Measurements from ENCODE around the gene OPRD1. TPM values are rescaled to one million over a fixed set of nuclear protein-coding genes. Genes with fewer than 3 reads are reported as not detected.
A peak's percentile ranks its signal among the peaks of the same experiment; 100 is the strongest.
"Not testable (repeated sequence)": the region's sequence is repeated elsewhere in the genome, so short reads cannot be mapped to it uniquely, and the experiment has no call there.

Gene OPRD1
- polyA plus RNA-seq, 1 donor = 1.5 TPM

DNA sequence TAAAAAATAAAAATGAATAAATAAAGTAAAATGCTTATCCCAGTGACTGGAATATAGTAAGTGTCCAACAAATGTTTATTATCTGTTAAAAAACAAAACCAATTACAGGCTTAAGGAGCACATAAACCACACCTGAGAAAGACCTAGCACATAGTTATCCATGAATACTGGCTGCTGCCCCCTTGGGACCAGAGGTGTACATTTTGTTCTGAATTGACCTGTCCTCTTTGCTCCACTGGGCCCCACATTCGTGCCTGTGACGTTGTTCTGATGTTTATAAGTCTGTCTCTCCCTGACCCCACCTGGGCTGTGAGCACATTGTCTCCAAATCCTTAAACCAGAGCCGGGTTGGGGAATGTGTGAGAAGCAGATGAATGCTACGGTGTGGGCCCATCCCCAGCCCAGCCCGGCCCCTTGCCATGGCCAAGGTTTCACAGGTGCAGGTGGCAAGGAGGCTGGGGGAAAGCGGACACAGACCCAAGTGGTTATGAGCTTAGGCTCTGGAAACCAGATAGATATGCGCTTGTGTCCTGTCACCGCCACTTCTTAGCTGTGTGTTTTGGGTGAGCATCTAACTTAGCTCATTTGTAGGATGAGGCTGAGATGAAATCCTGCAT lies 29.1 kb downstream of the OPRD1 start:
- no peaks in the 10 kb centered on the region for H3K9me3 ChIP-seq (ENCODE audit: control insufficient read depth, low read depth, low read length)
- no peaks in the 10 kb centered on the region for H3K27me3 ChIP-seq (ENCODE audit: control insufficient read depth, insufficient read depth, low read length)
- no peak overlapping the region for H3K27ac ChIP-seq (ENCODE audit: low read length)
- WGBS (ENCODE audit: insufficient coverage, low lambda C conversion rate) = no CpG with 5 or more reads among the region's 8 CpGs
- no peak overlapping the region for H3K4me3 ChIP-seq (ENCODE audit: low read length)
- H3K36me3 ChIP-seq (ENCODE audit: control insufficient read depth, insufficient read depth, low read length) = no peaks in the 10 kb centered on the region
- no peaks in the 10 kb centered on the region for H3K4me1 ChIP-seq (ENCODE audit: control insufficient read depth, insufficient read depth, low read length)
- no peak for DNase-seq

DNA sequence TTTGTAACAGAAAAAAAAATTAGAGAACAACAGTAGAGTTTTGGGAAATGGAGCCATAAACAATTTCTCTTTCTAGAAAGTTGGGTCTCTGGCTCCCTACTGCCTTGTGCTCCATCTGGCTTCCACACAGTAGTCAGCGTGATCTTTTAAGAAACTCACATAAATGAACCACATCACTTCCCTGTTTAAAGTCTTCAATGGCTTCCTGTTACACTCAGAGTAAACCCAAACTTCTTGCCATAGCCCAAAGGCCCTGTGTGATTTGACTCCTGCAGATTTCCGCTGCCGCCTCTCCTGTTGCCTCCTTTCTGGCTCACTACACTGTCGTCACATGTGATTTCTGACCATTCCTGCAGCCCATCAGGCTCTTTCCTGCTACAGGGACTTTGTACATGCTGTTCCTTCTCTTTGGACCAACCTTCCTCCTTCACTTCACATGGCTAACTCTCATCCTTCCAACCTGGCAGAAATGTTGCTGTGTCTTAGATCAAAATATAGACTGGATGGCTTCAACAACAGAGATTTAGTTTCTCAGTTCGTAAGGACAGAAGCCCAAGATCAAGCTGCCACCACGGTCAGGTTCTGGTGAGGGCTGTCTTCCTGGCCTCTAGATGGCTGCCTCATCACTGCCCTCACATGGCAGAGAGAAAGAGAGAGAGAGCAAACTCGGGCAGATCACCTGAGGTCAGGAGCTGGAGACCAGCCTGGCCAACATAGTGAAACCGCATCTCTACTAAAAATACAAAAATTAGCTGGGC lies 34.0 kb downstream of the OPRD1 start:
- no peaks in the 10 kb centered on the region for H3K4me1 ChIP-seq (ENCODE audit: control insufficient read depth, insufficient read depth, low read length)
- no peaks in the 10 kb centered on the region for H3K36me3 ChIP-seq (ENCODE audit: control insufficient read depth, insufficient read depth, low read length)
- H3K27ac ChIP-seq (ENCODE audit: low read length) = no peak overlapping the region
- WGBS (ENCODE audit: insufficient coverage, low lambda C conversion rate) = no CpG with 5 or more reads among the region's 8 CpGs
- H3K4me3 ChIP-seq (ENCODE audit: low read length) = no peak overlapping the region
- no peaks in the 10 kb centered on the region for H3K27me3 ChIP-seq (ENCODE audit: control insufficient read depth, insufficient read depth, low read length)
- H3K9me3 ChIP-seq (ENCODE audit: control insufficient read depth, low read depth, low read length) = no peaks in the 10 kb centered on the region
- no peak for DNase-seq

DNA sequence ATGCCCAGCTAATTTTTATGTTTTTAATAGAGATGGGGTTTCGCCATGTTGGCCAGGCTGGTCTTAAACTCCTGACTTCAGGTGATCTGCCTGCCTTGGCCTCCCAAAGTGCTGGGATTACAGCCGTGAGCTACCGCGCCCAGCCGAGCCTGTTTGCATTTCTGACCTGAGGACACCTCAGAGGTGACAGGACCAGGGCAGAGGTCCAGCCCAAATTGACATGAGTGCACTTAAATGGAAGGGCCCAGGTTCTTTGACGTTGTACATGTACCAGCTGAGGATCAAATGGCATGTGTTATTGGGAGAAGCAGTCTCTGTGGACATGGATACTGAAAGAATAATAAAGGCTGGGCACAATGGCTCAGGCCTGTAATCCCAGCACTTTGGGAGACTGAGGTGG lies 35.2 kb downstream of the OPRD1 start:
- no CpG with 5 or more reads among the region's 6 CpGs for whole genome bisulfite sequencing (ENCODE audit: insufficient coverage, low lambda C conversion rate)
- not testable (repeated sequence) for H3K27me3 ChIP-seq (ENCODE audit: control insufficient read depth, insufficient read depth, low read length); H3K36me3 ChIP-seq (ENCODE audit: control insufficient read depth, insufficient read depth, low read length); H3K27ac ChIP-seq (ENCODE audit: low read length); H3K9me3 ChIP-seq (ENCODE audit: control insufficient read depth, low read depth, low read length); DNase-seq; H3K4me3 ChIP-seq (ENCODE audit: low read length); H3K4me1 ChIP-seq (ENCODE audit: control insufficient read depth, insufficient read depth, low read length)

DNA sequence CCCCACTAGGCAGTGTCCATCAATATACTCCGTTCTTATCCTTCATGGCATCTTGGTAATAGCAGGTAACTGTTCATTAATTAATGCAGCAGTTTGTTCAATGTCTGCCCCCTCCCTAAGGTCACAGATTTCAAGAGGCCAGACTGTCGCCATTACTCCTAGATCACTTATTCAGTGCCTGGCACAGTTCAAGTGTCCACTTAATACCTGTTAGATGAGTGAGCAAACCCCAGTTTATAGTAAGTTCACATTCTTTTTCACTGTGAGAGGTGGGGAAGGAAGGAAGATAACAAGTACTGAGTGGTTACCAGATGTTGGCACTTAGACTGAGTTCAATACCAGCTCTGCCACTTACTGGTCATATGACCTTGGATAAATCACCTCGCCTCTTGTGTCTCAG lies 36.4 kb downstream of the OPRD1 start:
- no peak overlapping the region for H3K4me3 ChIP-seq (ENCODE audit: low read length)
- no peaks in the 10 kb centered on the region for H3K4me1 ChIP-seq (ENCODE audit: control insufficient read depth, insufficient read depth, low read length)
- no peaks in the 10 kb centered on the region for H3K36me3 ChIP-seq (ENCODE audit: control insufficient read depth, insufficient read depth, low read length)
- no peaks in the 10 kb centered on the region for H3K9me3 ChIP-seq (ENCODE audit: control insufficient read depth, low read depth, low read length)
- no peak for DNase-seq
- WGBS (ENCODE audit: insufficient coverage, low lambda C conversion rate) = no CpG with 5 or more reads among the region's 3 CpGs
- no peak overlapping the region for H3K27ac ChIP-seq (ENCODE audit: low read length)
- no peaks in the 10 kb centered on the region for H3K27me3 ChIP-seq (ENCODE audit: control insufficient read depth, insufficient read depth, low read length)

DNA sequence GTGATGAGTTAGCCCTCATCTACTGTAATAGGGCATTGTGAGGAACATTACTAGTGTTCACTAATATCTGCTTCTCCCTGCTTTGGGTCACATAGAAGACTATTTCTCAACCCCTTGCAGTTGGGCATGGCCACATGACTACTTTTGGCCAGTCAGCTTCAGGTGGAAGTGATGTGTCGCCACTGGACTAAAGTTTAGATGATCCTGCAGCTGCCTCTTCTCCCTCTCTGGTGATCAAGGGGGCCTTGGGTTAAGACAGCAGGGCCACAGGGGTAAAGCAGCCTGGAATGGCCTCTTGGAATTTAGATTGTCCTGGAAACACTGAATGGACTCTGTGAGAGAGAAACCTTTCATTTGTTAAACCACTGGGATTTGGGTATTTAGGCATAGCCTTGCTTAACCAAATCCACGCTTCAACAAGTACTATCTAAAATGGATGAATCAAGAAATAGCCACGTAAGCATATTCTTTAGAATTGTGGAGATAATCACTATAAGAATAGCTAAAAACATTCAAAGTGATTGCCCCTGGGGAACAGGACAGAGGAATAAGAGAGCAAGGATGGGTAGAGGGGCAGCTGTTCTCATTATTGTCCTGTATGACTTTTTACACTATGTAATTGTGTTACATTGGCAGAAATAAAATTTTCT lies 41.2 kb downstream of the OPRD1 start:
- 93% methylated on average over 2 of the region's 3 CpGs for WGBS (ENCODE audit: insufficient coverage, low lambda C conversion rate)
- DNase-seq = no peak

DNA sequence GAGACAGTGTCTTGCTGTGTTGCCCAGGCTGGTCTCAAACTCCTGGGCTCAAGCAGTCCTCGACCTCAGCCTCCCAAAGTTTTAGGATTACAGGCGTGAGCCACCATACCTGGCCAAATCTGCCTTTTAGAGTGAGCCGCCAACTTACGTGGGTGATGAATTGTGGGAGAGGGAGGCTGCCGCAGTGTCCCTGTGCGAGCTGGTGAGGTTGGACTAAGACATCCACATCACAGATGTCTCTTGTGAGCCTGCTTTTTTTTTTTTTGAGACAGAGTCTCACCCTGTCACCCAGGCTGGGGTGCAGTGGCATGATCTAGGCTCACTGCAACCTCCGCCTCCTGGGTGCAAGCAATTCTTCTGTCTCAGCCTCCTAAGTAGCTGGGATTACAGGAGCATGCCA lies 42.4 kb downstream of the OPRD1 start:
- not testable (repeated sequence) for H3K9me3 ChIP-seq (ENCODE audit: control insufficient read depth, low read depth, low read length); DNase-seq; H3K27ac ChIP-seq (ENCODE audit: low read length); H3K36me3 ChIP-seq (ENCODE audit: control insufficient read depth, insufficient read depth, low read length); H3K4me1 ChIP-seq (ENCODE audit: control insufficient read depth, insufficient read depth, low read length); H3K4me3 ChIP-seq (ENCODE audit: low read length); H3K27me3 ChIP-seq (ENCODE audit: control insufficient read depth, insufficient read depth, low read length)
- no CpG with 5 or more reads among the region's 7 CpGs for WGBS (ENCODE audit: insufficient coverage, low lambda C conversion rate)

More for the DNA sequence above, 41.2 kb downstream of the OPRD1 start:
- no peaks in the 10 kb centered on the region for H3K27me3 ChIP-seq (ENCODE audit: control insufficient read depth, insufficient read depth, low read length)
- H3K36me3 ChIP-seq (ENCODE audit: control insufficient read depth, insufficient read depth, low read length) = no peaks in the 10 kb centered on the region
- H3K27ac ChIP-seq (ENCODE audit: low read length) = no peak overlapping the region
- H3K9me3 ChIP-seq (ENCODE audit: control insufficient read depth, low read depth, low read length) = no peaks in the 10 kb centered on the region
- H3K4me1 ChIP-seq (ENCODE audit: control insufficient read depth, insufficient read depth, low read length) = no peaks in the 10 kb centered on the region
- H3K4me3 ChIP-seq (ENCODE audit: low read length) = no peak overlapping the region

DNA sequence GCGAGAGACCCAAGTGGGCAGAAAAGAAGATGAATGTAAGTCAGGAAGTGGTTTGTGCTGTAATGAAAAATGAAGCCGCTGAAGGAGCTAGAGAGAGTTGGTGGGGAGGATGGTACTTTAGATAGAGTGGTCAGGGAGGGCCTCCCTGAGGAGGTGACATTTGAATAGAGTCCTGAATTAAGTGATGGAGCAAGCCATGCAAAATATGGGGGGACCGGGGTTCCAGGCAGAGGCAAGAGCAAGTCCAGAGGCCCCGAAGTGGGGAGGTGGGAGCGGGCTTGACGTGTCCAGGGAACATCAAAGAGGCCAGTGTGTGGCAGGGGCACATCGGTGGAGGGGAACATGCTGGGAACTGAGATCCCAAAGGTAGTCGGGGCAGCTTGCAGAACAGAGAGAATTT lies 43.1 kb downstream of the OPRD1 start:
- H3K27ac ChIP-seq (ENCODE audit: low read length) = no peak overlapping the region
- no peaks in the 10 kb centered on the region for H3K36me3 ChIP-seq (ENCODE audit: control insufficient read depth, insufficient read depth, low read length)
- no peaks in the 10 kb centered on the region for H3K27me3 ChIP-seq (ENCODE audit: control insufficient read depth, insufficient read depth, low read length)
- 100% methylated on average over 1 of the region's 8 CpGs for WGBS (ENCODE audit: insufficient coverage, low lambda C conversion rate)
- no peak overlapping the region for H3K4me3 ChIP-seq (ENCODE audit: low read length)
- no peak for DNase-seq
- H3K9me3 ChIP-seq (ENCODE audit: control insufficient read depth, low read depth, low read length) = no peaks in the 10 kb centered on the region
- peaks cover 5% of the 10 kb centered on the region for H3K4me1 ChIP-seq (ENCODE audit: control insufficient read depth, insufficient read depth, low read length)

DNA sequence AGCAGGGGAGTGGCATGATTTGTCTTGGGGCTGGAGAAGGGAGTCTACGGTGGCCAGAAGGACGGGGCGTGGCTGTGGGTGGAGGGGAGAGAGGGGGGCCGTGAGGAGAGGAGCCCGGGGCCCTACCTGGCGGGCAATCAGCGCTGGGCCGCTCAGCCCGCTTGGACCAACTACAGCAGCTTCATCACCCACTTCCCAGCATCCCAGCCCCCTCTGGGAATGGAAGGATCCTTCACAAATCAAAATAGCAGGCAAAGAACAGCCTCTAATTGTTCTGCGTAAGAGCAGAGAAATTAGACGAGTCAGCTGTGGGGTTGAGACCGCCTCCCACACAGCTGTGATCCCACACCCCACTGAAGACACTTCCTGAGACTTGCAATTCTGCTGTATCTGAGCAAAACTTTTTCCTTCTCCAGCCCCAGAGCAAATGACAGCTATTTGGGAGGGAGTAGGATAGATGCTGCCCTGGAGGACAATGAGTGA lies 43.5 kb downstream of the OPRD1 start:
- peaks cover 5% of the 10 kb centered on the region for H3K4me1 ChIP-seq (ENCODE audit: control insufficient read depth, insufficient read depth, low read length)
- no peak for DNase-seq
- H3K27ac ChIP-seq (ENCODE audit: low read length) = no peak overlapping the region
- no peaks in the 10 kb centered on the region for H3K36me3 ChIP-seq (ENCODE audit: control insufficient read depth, insufficient read depth, low read length)
- no peaks in the 10 kb centered on the region for H3K27me3 ChIP-seq (ENCODE audit: control insufficient read depth, insufficient read depth, low read length)
- no CpG with 5 or more reads among the region's 12 CpGs for WGBS (ENCODE audit: insufficient coverage, low lambda C conversion rate)
- H3K4me3 ChIP-seq (ENCODE audit: low read length) = no peak overlapping the region
- H3K9me3 ChIP-seq (ENCODE audit: control insufficient read depth, low read depth, low read length) = no peaks in the 10 kb centered on the region

DNA sequence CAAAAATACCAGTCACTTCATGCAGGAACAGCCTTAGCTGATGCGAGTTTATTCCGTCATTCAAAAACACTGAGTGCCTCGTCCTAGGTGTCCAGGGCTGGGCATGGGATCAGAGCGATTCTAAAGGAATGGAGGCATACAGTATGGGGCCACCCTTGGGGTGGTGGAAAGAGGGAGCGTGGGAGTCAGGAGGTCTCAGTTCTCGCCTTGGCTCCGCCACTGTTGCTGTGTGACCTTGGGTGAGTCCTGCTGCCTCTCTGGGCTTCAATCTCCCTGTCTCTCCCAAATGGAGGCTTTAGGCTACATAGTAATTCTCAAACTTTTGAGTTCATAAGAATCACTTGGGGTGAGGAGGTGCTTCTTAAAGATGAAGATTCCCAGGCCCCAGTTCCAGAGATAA lies 44.0 kb downstream of the OPRD1 start:
- whole genome bisulfite sequencing (ENCODE audit: insufficient coverage, low lambda C conversion rate) = no CpG with 5 or more reads among the region's 7 CpGs

DNA sequence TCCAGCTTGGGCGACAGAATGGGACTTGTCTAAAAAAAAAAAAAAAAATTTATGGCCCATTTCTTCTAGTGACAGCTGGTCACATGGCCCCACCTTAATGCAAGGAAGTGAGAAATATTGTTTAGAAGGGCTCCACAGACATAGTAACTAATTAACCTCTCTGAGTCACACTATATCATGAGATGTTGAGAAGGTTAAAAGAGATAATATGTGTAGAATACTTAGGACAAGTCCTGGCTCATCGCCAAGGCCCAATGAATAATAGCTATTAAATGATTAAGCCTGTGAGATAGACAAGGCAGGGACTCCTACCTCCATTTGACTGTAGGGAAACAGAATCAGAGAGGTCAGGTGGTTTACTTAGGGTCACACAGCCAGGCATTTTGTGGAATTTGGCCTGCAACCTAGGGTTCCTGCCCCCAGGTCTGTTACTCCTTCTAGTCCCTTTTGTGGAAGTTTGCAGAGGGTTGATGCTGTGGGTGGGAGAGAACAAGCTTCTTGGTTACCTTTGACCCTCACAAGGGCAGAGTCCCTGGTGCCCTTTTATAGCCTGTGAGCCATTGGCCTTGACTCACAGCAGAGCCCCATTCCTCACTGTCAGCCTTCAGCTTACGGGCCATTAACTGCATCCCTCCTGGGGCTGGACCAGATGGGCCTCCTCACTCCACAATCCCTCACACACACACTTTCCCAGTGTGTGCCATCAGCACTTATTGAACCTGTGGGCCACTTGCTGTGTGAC lies 48.5 kb downstream of the OPRD1 start:
- Histone ChIP-seq H3K4me3 (ENCODE audit: low read length) (no peak overlapping the region), H3K36me3 (ENCODE audit: control insufficient read depth, insufficient read depth, low read length) (no peaks in the 10 kb centered on the region), H3K9me3 (ENCODE audit: control insufficient read depth, low read depth, low read length) (peaks cover 3% of the 10 kb centered on the region), H3K4me1 (ENCODE audit: control insufficient read depth, insufficient read depth, low read length) (peaks cover 17% of the 10 kb centered on the region), H3K27ac (ENCODE audit: low read length) (peak overlapping the region; percentile 65), H3K27me3 (ENCODE audit: control insufficient read depth, insufficient read depth, low read length) (no peaks in the 10 kb centered on the region)
- peak; percentile 94 to 99 for DNase-seq
- WGBS (ENCODE audit: insufficient coverage, low lambda C conversion rate) = no CpG with 5 or more reads among the region's 3 CpGs

More for the DNA sequence above, 44.0 kb downstream of the OPRD1 start:
- Histone ChIP-seq H3K27ac (ENCODE audit: low read length) (no peak overlapping the region), H3K27me3 (ENCODE audit: control insufficient read depth, insufficient read depth, low read length) (no peaks in the 10 kb centered on the region), H3K9me3 (ENCODE audit: control insufficient read depth, low read depth, low read length) (no peaks in the 10 kb centered on the region), H3K4me3 (ENCODE audit: low read length) (no peak overlapping the region), H3K36me3 (ENCODE audit: control insufficient read depth, insufficient read depth, low read length) (no peaks in the 10 kb centered on the region), H3K4me1 (ENCODE audit: control insufficient read depth, insufficient read depth, low read length) (peaks cover 10% of the 10 kb centered on the region)
- no peak for DNase-seq
